ENCODE measurements around the gene CDKN1C.
"Not testable (repeated sequence)": the region's sequence is repeated elsewhere in the genome, so short reads cannot be mapped to it uniquely, and the experiment has no call there.

CDKN1C gene

DNA sequence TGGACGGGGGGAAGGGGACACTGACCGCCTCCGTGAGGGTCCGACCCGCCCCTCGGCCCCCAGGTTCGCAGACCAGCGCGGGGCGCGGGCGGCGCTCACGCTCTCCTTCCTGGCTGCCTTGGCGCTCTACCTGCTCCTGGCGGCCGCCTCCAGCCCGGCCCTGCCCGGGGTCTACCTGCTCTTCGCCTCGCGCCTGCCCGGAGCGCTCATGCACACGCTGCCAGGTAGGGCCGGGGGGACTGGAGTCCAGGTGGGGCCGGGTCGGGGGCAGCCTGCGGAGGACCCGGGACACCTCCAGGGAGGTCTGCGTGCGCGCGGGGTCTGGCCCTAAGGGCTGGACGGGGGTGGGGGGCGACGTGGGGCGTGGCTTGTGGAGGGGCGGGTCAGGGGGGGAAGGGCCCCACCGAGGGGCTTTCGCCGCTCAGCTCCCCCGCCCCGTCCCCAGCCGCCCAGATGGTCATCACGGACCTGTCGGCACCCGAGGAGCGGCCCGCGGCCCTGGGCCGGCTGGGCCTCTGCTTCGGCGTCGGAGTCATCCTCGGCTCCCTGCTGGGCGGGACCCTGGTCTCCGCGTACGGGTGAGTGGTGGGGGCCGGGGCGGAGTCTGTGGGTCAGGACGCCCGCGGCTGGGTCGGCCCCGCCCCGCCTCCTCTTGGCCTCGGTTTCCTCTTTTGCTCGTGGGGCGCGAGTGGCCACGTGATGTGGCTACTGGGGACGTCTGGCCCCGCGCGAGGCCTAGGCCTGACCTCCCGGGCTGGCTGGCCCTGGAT lies 23.7 kb upstream of the CDKN1C start:
- DNase-seq (ENCODE audit: low read depth, low spot score) = no peak

DNA sequence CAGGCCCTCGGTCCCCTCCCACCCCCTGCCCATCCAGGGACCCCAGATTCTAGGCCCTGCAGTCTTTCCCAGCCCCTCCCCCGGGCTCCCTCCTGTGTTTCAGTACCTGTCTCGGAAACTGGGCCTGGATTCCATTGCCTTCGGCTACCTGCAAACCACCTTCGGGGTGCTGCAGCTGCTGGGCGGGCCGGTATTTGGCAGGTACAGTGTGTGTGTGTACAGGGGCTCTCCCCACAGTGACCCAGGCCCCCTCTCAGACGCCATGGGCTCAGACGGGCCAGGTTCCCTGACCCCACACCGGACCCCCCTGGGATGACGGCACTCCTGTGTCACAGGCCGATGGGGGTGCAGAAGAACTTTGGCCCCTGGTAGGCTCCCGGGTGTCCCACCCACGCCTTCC lies 22.6 kb upstream of the CDKN1C start:
- no peak for DNase-seq (ENCODE audit: low read depth, low spot score)

DNA sequence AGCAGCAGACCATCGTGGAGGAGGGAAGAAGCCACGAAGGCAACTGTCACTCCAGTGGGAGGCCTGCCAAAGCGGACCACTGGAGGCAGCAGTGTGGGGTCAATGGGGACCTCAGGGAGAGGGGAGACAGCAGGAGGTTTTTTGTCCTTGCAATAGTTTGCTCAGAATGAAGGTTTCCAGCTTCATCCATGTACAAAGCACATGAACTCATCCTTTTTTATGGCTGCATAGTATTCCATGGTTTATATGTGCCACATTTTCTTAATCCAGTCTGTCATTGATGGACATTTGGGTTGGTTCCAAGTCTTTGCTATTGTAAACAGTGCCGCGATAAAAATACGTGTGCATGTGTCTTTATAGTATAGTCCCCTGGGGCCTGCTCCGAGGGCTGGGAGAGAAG lies 19.7 kb upstream of the CDKN1C start:
- DNase-seq (ENCODE audit: low read depth, low spot score) = not testable (repeated sequence)

DNA sequence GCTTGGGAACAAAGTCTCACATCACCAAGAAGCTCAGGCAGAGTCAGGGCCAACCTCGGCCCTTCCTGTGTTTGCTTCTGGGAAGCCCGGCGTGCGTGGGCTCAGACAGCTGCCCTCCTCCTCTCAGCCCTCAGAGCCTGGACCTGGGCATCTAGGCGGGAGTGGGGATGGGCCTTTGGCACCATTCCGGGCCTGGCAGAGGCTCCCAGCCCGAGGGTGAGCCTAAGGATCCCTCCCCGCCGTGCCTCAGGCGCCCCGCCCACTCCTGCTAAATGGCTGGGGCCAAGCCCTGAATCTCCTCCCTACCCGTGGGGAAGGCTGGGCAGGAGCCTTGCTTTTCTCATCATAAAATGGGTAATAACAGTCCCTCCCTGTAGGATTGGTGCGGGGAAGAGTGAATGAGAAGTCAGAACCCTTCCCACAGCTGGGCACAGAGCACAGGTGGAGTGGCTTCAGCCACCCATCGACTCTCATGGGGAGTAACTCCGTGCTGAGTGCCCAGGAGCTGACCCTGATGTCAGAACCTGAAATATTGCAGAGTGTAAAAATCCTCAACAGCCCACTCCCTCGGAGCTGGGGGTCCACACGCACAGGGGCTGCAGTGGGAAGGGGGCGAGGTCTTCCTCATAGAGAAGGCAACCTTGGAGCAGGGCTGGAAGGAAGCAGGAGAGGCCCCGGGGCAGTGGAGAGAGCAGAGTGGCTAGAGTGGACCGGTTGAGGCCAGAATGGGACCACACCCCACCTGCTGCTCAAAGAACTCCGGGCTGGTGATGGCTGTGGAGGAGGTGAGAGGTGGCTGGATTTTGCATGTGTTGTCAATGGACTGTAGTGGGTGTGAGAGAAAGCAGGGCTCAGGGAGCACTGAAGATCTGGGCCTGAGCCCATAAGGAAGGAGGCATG lies 18.8 kb upstream of the CDKN1C start:
- DNase-seq (ENCODE audit: low read depth, low spot score) = no peak

DNA sequence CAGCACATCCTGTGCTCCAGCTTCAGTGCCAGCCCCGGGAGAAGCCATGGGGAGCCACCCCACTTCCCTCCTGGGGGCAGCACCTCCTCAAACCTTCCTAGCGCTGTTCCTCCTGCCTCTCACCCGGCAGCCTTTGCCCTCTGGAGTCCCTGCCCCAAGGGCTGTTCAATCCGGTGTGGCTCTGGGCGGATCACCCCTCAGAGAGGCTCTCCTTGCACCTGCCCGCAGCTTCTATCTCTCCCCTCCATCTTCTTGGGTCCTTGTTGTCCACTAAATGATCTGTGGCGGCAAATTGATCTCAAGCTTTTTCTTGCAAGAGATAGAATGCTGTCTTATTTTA lies 18.1 kb upstream of the CDKN1C start:
- no peak for DNase-seq (ENCODE audit: low read depth, low spot score)

DNA sequence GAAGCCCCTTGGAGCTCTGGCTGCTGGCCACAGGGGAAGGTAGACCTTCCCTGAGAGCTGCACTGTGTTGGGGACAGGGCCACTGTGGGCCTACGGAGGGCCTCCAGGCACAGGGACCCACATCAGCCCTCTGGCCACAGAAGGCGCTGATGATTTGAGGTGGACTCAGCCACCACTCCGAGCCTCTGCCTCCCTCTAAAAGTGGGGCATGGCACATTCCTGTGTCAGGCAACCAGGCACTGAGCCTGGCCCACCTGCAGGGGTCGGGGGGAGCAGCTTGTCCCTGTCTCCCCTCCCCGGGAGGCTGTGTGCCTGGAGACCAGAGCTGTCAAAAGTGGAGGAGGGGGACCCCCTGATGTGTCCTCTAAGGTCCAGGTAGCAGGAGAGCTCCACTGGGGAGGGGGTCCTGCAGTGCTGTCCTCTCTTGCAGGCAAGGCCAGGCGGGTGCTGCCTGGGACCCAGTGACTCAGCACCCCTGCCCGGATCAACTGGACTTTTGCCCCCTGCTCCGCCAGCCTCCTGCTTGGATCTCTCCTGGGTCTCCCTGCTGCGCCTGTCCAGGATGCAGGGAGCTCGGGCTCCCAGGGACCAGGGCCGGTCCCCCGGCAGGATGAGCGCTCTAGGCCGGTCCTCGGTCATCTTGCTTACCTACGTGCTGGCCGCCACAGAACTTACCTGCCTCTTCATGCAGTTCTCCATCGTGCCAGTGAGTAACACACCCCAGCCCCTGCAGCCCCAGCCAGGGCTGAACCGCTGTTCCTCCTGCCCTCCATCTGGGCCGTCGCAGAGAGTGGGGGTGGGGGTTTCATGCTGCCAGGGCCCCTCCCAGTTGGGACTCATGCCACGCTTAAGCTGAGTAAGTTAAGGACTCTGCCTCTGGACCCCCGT lies 17.5 kb upstream of the CDKN1C start:
- DNase-seq (ENCODE audit: low read depth, low spot score) = no peak

DNA sequence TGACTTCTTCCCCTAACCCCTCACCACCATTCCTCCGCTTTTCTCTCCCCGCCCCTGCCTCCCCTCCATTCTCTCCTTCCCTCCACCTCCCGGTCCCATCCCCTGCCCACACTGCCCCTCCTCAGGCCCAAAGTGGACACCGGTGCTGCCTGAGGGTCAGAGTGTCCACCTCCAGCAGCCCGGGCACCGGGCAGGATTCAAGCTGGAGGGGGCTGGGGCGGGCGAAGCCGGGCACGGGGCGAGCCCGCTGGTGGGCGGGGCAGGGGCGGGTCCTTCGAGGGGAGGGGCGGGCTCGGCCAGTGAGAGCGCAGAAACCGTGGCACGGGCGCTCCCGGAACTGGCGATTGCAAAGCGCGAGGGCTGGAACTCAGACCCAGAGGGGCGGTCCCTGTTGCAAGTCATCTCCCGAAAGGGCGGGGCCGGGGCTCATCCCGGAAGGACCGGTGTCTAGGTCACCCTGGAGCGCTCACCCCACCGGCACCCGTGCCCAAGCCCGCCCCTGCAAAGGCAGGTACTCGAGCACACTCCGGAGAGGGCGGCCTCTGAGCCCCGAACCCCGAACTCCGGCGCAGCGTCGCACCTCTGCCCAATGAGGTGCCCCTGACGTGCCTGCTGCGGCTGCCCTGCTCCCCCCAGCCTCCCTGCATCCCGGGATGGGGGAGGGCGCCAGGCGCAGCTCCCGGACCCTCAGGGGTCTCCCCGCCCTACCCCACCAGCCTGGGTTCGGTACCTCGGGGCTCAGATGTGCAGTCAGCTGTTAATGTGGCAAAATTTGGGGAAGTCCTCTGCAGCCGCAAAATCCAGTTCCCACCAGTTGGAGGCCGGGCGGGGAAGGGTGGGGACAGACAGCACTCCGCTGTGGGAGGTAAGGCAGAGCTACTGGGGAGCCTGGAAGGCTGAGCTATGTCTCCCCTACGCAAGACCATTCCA lies 16.5 kb upstream of the CDKN1C start:
- peak; percentile 41 for DNase-seq (ENCODE audit: low read depth, low spot score)

DNA sequence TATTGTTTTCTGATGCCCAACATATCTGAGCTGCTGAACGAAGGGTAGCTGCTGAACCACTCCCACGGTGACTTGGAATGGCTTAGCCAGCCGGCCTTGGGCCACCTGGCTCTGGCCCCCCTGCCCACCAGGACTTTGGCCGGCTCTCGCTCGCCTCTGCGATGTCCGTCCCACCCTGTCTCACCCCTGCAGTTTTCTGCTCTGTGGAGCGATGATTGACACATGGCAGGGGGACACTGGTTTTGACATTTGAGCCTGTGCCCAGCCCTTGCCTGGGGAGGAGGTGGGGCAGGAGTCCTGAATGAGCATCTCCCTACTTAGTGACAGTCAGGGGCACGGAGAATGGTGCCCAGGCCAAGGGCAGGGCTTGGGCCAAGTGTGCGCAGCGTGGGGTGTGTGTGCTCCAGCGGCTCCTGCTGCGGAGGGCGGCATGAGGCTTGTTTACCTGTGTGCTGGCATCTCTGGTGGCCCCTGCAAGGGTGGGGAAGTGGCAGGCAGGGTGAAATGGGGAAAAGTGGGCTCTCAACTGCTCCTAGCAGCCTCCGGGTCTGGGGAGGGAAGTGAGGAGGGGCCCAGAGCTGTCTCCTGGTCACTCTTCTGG lies 15.7 kb upstream of the CDKN1C start:
- DNase-seq (ENCODE audit: low read depth, low spot score) = no peak

DNA sequence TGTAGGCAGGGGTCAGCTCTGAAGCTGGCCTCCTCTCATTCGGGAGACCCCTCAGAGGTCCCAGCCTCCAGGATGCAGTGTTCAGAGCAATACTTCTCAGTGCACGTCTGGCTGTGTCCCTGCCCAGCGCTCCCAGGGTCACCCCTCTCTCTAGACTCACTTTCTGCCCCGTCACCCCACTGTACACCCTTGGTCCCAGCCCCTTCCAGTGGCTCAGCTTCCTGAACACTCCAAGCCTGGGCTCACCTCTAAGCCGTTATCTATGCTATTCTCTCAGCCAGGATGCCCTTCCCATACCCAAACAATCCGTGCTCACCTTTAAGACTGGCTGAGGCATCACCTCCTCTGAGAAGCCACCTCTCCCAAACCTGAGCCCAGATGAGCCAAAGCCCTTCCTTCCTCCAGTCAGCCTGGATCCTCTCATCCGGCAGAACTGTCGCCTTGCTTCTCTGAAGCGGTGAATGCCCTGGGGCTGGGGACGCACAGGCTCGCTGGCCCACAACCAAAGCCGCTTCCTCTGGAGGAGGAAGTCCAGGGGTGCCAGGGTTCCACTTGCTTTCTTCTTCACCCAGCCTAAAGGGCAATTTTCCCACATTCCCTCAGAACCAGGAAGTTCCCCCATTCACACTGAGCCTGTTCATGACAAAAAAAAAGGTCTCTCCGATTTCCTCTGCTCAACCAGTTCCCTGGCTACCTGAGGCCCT lies 13.7 kb upstream of the CDKN1C start:
- no peak for DNase-seq (ENCODE audit: low read depth, low spot score)

DNA sequence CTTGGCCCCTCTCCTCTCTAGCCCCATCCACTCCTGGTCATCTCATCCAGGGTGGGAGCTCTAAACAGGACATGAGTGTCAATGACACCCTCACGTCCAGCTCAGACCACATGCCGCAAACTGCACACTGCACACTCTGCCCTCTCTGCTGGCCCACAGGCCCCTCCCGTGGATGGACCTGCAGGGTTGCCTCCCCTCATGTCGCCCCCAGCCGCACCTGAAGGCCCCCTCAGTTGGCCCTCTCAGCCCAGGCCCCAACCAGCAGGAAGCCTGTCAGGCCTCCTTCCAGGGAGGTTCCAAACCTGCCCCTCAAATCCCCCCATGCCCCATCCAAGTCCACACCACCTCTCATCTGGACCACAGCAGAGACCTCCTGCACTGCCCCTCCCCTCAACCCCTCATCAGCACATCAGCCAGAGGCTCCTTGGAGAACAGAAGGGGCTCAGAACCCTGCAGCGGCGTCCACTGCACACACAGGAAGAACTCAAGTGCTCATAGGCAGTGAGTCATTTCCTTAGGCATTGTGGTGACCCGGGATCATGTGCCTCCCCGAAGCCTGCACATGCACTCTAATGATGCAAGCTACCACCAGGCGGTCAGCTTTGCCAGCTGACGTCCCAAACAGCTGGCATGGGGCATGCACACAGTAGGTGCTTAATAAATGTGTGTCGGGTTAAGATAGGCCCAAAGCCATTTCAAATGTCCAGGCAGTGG lies 12.9 kb upstream of the CDKN1C start:
- peak; percentile 73 for DNase-seq (ENCODE audit: low read depth, low spot score)

DNA sequence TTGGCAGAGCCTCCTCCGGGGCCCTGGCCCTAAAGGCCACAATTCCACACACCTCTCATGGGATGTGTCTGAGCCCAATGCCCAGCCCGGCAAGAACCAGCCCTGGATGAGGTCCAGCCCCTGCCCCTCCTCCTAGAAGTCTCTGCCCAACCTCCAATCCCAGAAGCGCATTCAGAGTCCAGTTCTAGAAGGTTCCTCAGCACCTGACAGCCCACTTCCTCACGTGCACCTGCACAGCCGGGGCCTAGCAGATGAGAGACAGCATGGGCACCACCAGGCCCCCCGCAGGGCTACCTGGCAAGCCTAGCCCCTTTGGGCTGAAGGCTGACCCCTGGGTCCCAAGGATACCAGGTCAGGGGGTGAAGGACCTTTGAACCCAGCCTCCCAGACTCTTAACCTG lies 11.5 kb upstream of the CDKN1C start:
- DNase-seq (ENCODE audit: low read depth, low spot score) = no peak

DNA sequence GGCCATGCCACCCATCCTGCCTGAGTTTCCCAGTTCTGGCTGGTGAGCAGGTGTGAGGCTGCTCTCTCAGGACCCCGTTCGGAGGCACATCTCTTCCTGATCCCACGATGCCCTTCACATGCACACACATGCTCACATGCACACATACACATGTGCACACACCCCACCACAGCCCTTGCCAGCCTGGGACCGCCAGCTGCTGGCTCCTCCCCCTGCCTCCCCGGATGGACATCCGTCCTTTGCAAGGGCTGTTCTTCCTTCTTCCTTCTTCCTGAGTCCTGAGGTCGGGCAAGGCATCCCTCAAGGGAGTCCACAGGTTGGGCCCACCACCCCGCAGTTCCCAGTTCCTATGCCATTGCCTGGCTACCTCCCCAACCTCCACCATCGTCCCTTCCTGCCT lies 10.5 kb upstream of the CDKN1C start:
- DNase-seq (ENCODE audit: low read depth, low spot score) = no peak

DNA sequence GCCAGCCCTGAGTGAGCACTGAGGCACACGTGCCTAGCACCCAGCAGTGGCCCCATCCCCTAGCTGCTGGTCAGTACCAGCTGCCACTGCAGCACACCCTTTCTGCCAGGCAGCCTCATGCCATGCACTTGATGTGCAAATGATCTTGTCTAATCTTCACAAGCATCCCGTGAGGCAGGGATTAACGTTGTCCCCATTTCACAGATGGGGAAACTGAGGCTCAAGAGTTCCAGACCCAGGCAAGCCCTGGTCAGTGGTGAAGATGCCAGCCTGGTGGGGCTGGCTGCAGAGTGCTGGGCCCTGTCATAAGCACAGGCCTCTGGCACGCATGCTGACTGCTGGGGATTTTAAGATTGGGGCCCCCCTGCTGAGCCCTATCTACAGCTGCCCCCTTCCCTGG lies 8.4 kb upstream of the CDKN1C start:
- no peak for DNase-seq (ENCODE audit: low read depth, low spot score)

DNA sequence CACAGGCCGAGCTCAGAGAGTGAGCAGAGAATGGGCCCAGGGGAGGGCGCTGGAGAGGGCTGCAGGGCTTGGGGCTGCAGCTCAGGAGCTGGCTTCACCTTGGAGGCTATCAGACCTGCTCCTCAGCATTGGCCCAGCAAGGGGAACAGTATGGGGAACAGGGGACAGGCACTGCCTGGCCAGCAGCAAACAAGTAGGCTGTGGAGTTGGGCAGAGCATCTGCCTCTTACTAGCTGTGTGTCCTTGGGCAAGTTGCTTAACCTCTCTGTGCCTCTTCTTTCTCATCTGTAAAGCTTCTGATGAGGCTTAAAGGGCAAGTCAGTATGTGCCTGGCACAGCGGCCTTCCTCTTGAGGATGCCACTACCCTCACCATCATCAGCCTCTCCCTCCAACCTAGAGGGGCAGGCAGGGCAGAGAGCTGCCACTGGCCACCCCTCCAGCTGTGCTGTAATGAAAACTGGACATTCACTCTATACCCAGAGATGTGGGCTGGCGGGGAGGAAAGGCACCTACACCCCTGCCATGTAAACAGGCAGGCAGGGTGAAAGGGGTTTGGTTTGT lies 7.5 kb upstream of the CDKN1C start:
- DNase-seq (ENCODE audit: low read depth, low spot score) = no peak

DNA sequence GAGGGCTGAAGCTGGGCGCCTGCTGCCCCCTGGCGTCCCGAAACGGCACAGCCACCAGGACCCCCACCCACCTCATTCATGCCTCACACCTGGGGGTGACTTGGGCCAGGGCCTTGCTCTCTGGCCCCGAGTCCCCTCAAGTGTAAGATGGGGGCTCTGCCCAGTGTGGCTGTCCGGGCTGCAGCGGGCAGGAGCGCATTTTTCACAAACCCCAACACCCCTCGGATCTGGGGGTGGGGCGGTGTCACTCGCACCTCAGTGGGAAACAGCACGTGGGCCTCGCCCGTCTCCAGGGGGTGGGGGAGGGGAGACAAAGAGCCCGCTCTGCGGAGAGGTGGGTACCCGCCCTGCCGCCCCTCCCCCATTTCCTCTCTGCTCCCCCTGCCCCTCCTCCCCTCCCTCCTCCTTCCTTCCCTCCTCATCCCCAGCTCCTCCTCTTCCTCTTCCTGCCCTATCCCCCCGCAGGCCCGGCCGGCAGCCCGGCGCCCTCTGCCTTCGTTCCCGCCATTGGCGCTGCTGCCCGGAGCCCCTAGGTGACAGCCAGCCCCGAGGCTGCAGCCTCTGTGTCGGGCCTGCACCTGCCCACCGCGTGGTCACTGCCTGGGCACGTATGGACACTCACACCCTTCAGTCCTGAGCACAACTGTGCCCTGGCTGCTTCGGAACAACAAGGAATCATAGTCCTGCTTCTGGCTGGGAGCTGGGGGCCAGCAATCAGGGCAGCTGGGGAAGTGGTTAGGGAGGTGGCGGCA lies 6.8 kb upstream of the CDKN1C start:
- DNase-seq (ENCODE audit: low read depth, low spot score) = no peak

DNA sequence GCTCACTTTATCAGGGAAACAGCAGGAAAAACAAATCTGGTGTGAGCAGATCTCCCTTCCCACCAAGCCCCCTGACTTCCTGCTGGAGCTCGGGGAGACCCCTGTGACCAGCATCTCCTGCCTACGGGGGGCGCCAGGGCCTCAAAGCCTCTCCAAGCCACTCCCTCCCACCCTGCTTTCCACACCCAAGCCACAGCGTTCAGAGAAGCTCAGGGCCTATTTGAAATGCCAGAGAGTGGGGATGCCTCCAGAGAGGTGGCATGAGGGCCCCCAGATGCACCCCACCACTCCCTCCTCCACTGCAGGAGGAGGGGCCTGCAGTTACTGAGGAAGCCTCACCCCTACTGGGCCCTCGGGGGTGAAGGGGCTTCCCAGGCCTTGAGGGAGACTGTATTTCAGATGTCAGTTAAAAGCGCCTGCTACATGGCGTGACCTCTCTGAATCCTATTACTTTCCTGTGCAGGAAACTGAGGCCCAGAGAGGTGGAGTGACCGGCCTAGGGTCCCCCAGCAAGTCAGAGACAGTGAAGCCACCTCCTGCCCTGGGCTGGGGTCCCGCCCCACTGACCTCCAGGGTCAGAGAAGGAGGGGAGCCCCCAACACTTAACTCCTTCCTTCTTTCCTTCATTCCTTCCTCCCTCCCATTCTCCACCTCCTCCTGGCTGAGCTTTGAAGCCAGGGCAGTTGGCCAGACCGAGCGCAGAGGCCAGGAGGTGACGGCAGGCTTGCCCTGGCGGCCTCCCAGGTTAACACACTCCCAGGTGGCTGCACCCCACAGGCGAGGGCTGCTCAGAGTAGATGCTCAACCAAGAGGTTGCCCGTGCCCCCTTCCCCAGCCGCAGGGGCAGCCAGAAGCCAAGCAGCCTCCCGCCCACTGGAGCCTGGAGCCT lies 6.0 kb upstream of the CDKN1C start:
- no peak for DNase-seq (ENCODE audit: low read depth, low spot score)
